ENCODE results near the gene ABCD4. TPM values are rescaled to one million over a fixed set of nuclear protein-coding genes. Genes with fewer than 3 reads are reported as not detected.
"Not testable (repeated sequence)": the region's sequence is repeated elsewhere in the genome, so short reads cannot be mapped to it uniquely, and the experiment has no call there.

Gene ABCD4
- total RNA-seq, 1 experiment from 2014 or later, result 72.4 TPM

DNA sequence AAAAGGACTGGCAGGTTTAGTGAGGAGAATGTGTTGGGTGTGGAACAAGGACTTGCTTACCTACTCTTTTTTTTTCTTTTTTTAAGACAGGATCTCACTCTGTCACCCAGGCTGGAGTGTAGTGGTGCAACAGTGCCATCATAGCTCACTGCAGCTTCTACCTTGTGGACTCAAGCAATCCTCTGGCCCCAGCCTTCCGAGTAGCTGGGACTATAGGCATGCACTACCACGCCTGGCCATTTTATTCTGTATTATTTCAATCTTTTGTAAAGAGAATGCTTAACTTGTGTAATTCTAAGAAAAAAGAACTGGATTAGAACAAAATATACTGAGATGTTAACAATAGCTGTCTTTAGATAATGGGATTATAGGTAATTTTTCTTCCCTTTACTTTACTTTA, 43.6 kb upstream of the ABCD4 start:
- BruUV-seq (replicated peaks), result no TSS peak
- intact Hi-C loops (cut with micrococcal nuclease; ENCODE audit: unreplicated experiment), result no loop called here
- Mint-ChIP-seq H3K36me3 (ENCODE audit: insufficient read depth, unreplicated experiment) (no peaks in the 10 kb centered on the region), H3K27me3 (ENCODE audit: unreplicated experiment) (peaks cover 30% of the 10 kb centered on the region), H3K4me3 (ENCODE audit: low read depth, unreplicated experiment) (no peak overlapping the region), H3K9me3 (ENCODE audit: low read depth, unreplicated experiment) (no peaks in the 10 kb centered on the region), H3K27ac (ENCODE audit: unreplicated experiment) (no peak overlapping the region), H3K4me1 (ENCODE audit: low read depth, unreplicated experiment) (peaks cover 8% of the 10 kb centered on the region)
- TF ChIP-seq, protein P1, sequence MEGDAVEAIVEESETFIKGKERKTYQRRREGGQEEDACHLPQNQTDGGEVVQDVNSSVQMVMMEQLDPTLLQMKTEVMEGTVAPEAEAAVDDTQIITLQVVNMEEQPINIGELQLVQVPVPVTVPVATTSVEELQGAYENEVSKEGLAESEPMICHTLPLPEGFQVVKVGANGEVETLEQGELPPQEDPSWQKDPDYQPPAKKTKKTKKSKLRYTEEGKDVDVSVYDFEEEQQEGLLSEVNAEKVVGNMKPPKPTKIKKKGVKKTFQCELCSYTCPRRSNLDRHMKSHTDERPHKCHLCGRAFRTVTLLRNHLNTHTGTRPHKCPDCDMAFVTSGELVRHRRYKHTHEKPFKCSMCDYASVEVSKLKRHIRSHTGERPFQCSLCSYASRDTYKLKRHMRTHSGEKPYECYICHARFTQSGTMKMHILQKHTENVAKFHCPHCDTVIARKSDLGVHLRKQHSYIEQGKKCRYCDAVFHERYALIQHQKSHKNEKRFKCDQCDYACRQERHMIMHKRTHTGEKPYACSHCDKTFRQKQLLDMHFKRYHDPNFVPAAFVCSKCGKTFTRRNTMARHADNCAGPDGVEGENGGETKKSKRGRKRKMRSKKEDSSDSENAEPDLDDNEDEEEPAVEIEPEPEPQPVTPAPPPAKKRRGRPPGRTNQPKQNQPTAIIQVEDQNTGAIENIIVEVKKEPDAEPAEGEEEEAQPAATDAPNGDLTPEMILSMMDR (IDR thresholded peaks at IDR 0.05; ENCODE audit: unreplicated experiment), result no peak
- CTCF ChIA-PET, result interaction anchor here (0.7 kb wide), 1 partner anchor 56 kb away, joined by 3 read pairs; no protein-coding TSS in a partner anchor
- DNase-seq, result no peak

DNA sequence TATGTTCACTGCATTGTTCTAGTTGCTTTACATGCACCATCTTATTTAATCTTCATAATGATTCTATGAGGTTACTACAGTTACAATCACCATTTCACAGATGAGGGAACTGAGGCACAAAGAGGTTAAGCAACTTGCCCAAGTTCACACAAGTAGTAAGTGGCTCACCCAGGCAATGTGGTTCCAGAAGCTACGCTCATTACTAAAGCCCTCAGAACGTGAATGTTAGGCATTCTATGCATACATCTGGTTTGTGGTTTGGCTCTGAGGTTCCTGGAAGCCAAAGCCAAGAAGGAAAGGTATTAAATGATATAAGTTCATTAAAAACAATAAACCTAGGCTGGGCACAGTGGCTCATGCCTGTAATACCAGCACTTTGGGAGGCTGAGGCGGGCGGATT, 31.2 kb upstream of the ABCD4 start:
- CTCF ChIA-PET, result interaction anchor here (0.6 kb wide), 1 partner anchor 34 kb away, joined by 4 read pairs; no protein-coding TSS in a partner anchor
- H3K9me3 Mint-ChIP-seq (ENCODE audit: low read depth, unreplicated experiment), result no peaks in the 10 kb centered on the region
- BruUV-seq (replicated peaks), result no TSS peak
- H3K4me3 Mint-ChIP-seq (ENCODE audit: low read depth, unreplicated experiment), result no peak overlapping the region
- H3K4me1 Mint-ChIP-seq (ENCODE audit: low read depth, unreplicated experiment), result no peaks in the 10 kb centered on the region
- H3K27ac Mint-ChIP-seq (ENCODE audit: unreplicated experiment), result no peak overlapping the region
- intact Hi-C loops (cut with micrococcal nuclease; ENCODE audit: unreplicated experiment), result no loop called here
- H3K27me3 Mint-ChIP-seq (ENCODE audit: unreplicated experiment), result peaks cover 11% of the 10 kb centered on the region
- no peaks in the 10 kb centered on the region for H3K36me3 Mint-ChIP-seq (ENCODE audit: insufficient read depth, unreplicated experiment)
- TF ChIP-seq, protein P1 (IDR thresholded peaks at IDR 0.05; ENCODE audit: unreplicated experiment), result no peak
- DNase-seq, result no peak

DNA sequence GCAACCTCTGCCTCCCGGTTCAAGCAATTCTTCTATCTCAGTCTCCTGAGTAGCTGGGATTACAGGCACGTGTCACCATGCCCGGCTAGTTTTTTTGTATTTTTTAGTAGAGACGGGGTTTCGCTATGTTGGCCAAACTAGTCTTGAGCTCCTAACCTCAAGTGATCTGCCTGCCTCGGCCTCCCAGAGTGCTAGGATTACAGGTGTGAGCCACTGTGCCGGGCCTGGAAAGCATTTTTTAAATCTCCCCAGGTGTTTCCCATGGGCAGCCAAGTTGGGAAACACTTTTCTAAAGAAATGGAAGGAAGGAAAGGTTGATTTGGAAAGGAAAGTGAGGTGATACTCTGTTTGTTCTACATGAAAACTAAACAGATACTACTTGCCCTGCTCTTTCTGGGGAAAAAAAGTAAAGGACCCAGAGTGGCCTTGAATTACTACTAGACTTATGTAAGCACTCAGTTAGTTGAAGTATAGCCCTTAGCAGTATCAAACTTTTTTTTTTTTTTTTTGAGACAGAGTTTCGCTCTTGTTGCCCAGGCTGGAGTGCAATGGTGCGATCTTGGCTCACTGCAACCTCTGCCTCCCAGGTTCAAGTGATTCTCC, 27.3 kb upstream of the ABCD4 start:
- H3K27ac Mint-ChIP-seq (ENCODE audit: unreplicated experiment); H3K36me3 Mint-ChIP-seq (ENCODE audit: insufficient read depth, unreplicated experiment); intact Hi-C loops (cut with micrococcal nuclease; ENCODE audit: unreplicated experiment); H3K4me3 Mint-ChIP-seq (ENCODE audit: low read depth, unreplicated experiment); DNase-seq; BruUV-seq (replicated peaks); CTCF ChIA-PET; H3K4me1 Mint-ChIP-seq (ENCODE audit: low read depth, unreplicated experiment); H3K9me3 Mint-ChIP-seq (ENCODE audit: low read depth, unreplicated experiment): not testable (repeated sequence)
- H3K27me3 Mint-ChIP-seq (ENCODE audit: unreplicated experiment), result peaks cover 38% of the 10 kb centered on the region

DNA sequence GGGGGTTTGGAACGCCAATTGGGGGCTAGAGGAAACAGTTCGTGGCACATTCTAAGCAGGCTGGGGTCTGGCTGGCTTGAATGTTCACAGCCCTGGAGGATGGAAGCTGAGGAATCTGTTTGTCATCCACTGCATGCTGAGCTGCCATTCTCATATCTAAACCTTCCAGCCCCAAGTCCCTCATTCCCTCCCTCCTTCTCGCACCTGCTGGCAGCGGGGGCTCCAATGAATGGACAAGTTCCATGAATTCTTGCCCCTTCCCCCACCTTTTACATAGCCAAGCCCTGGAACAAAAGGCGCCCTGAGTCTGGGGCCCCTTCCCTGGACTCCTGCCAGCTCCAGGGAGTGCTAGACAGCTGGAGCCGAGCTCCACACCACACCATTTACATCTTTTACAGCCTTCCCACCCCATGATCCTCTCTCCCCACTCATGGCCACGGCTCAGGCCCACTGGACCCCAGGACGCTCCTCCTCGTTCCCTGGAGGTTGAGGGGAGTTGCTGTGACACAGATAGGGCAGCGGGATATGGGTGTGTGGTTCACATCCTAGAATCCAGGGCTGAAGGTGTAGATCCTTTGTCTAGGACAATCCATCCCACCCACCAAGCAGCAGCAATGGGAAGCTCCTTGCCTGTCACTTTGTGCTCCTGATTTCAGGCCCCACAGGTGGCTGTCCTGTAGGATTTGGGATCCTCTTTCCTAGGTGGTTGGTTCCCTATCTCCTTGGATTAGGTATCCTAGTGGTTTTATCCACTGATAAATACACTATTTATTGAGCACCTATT, 23.8 kb upstream of the ABCD4 start:
- BruUV-seq (replicated peaks), result no TSS peak
- CTCF ChIA-PET, result no interaction called here
- Mint-ChIP-seq H3K4me1 (ENCODE audit: low read depth, unreplicated experiment) (no peaks in the 10 kb centered on the region), H3K27me3 (ENCODE audit: unreplicated experiment) (peaks cover 36% of the 10 kb centered on the region), H3K36me3 (ENCODE audit: insufficient read depth, unreplicated experiment) (no peaks in the 10 kb centered on the region), H3K4me3 (ENCODE audit: low read depth, unreplicated experiment) (no peak overlapping the region), H3K9me3 (ENCODE audit: low read depth, unreplicated experiment) (no peaks in the 10 kb centered on the region), H3K27ac (ENCODE audit: unreplicated experiment) (no peak overlapping the region)
- DNase-seq, result no peak
- intact Hi-C loops (cut with micrococcal nuclease; ENCODE audit: unreplicated experiment), result no loop called here
- TF ChIP-seq, protein P1 (IDR thresholded peaks at IDR 0.05; ENCODE audit: unreplicated experiment), result no peak

DNA sequence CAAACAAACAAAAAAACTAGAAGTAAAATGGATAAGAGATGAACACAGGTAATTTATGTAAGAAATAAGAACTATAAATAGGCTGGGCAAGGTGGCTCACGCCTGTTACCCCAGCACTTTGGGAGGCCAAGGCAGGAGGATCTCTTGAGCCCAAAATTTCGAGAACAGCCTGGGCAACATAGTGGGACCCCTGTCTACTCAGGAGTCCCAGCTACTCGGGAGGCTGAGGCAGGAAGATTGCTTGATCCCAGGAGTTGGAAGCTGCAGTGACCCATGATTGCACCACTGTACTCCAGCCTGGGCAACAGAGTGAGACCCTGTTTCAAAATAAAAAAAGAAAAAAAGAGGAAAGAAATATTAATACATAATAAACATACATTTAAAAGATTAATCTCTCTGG, 22.7 kb upstream of the ABCD4 start:
- no TSS peak for BruUV-seq (replicated peaks)
- CTCF ChIA-PET, result no interaction called here
- Mint-ChIP-seq H3K36me3 (ENCODE audit: insufficient read depth, unreplicated experiment) (no peaks in the 10 kb centered on the region), H3K27ac (ENCODE audit: unreplicated experiment) (no peak overlapping the region), H3K4me3 (ENCODE audit: low read depth, unreplicated experiment) (no peak overlapping the region), H3K4me1 (ENCODE audit: low read depth, unreplicated experiment) (no peaks in the 10 kb centered on the region), H3K27me3 (ENCODE audit: unreplicated experiment) (peaks cover 36% of the 10 kb centered on the region), H3K9me3 (ENCODE audit: low read depth, unreplicated experiment) (no peaks in the 10 kb centered on the region)
- no peak for DNase-seq
- intact Hi-C loops (cut with micrococcal nuclease; ENCODE audit: unreplicated experiment), result no loop called here
- TF ChIP-seq, protein P1 (IDR thresholded peaks at IDR 0.05; ENCODE audit: unreplicated experiment), result no peak
